Karpas-422 (cell line): Measurements from ENCODE around the gene STYK1. TPM values are rescaled to one million over a fixed set of nuclear protein-coding genes. Genes with fewer than 3 reads are reported as not detected.

ENCODE experiments used
- DNase-seq: peaks from one replicate; pipeline ENCODE4 v3.0.0-alpha.2; 2015
- H2AFZ ChIP-seq: fragments of 200-600 bp; sonication (generic); 2 replicates; pipeline ENCODE4 v1.6.1; 2014; ENCODE audit warnings: antibody characterized with exemption, low read length, mixed read lengths
- H3K27ac ChIP-seq: fragments of 200-600 bp; sonication (generic); 2 replicates; pipeline ENCODE4 v1.5.1; 2014; ENCODE audit warnings: mild to moderate bottlenecking, low read length, moderate library complexity
- H3K27me3 ChIP-seq: fragments of 200-600 bp; sonication (generic); 2 replicates; pipeline ENCODE4 v1.6.1; 2014; ENCODE audit warnings: low read length, mixed read lengths
- H3K36me3 ChIP-seq: fragments of 200-600 bp; sonication (generic); 2 replicates; pipeline ENCODE4 v1.6.1; 2014; ENCODE audit warnings: low read length, mixed read lengths; ENCODE audit not compliant: insufficient read depth
- H3K4me1 ChIP-seq: fragments of 200-600 bp; sonication (generic); 2 replicates; pipeline ENCODE4 v1.6.1; 2014; ENCODE audit warnings: mild to moderate bottlenecking, low read length, mixed read lengths
- H3K4me2 ChIP-seq: fragments of 200-600 bp; sonication (generic); 2 replicates; pipeline ENCODE4 v1.6.1; 2014; ENCODE audit warnings: low read length, low read depth, mild to moderate bottlenecking; ENCODE audit not compliant: poor library complexity, severe bottlenecking
- H3K4me3 ChIP-seq: fragments of 200-600 bp; sonication (generic); 2 replicates; pipeline ENCODE4 v1.5.1; 2014; ENCODE audit warnings: mild to moderate bottlenecking, antibody characterized with exemption, low read length, mixed read lengths
- H3K79me2 ChIP-seq: fragments of 200-600 bp; sonication (generic); 2 replicates; pipeline ENCODE4 v1.6.1; 2014; ENCODE audit warnings: mild to moderate bottlenecking, low read length, mixed read lengths
- H3K9ac ChIP-seq: fragments of 200-600 bp; sonication (generic); 2 replicates; pipeline ENCODE4 v1.6.0; 2014; ENCODE audit warnings: low read length
- H3K9me2 ChIP-seq: fragments of 200-600 bp; sonication (generic), shearing (Covaris generic); replicated peaks from 2 replicates; pipeline ENCODE4 v1.6.0; 2014; ENCODE audit warnings: mild to moderate bottlenecking, low read length, moderate library complexity; ENCODE audit not compliant: insufficient read depth
- H3K9me3 ChIP-seq: fragments of 300-700, 200-600 bp; sonication (generic); 2 replicates; pipeline ENCODE4 v1.6.1; 2014; ENCODE audit warnings: low read length, mixed read lengths
- H4K20me1 ChIP-seq: fragments of 200-600 bp; sonication (generic); 2 replicates; pipeline ENCODE4 v1.6.1; 2014; ENCODE audit warnings: mild to moderate bottlenecking, antibody characterized with exemption, low read length, low read depth; ENCODE audit not compliant: insufficient read depth
- total RNA-seq: library from RNA; depleted of rRNA; stranded (reverse); fragments of >200 nt; shearing (Covaris generic); gene quantifications from 2 replicates; pipeline ENCODE4 v1.2.3, GENCODE V29; 2014; ENCODE audit warnings: low replicate concordance; rRNA removed

Gene STYK1
- total RNA-seq = not detected in 2 replicates

GRCh38 chr12:10673659-10674384, at the start of gene STYK1:
TSS of gene STYK1 (minus strand) at chr12:10674052. CDS start at chr12:10634618, 39,434 bp downstream.
- no peak within 1 kb of the TSS for H3K9ac ChIP-seq
- H3K79me2 ChIP-seq = no peaks in the 10 kb centered on the region
- no peaks in the 10 kb centered on the region for H3K36me3 ChIP-seq
- H3K4me3 ChIP-seq = no peak within 1 kb of the TSS
- no peaks in the 10 kb centered on the region for H3K9me2 ChIP-seq
- H3K4me1 ChIP-seq = no peaks in the 10 kb centered on the region
- H3K4me2 ChIP-seq = no peak within 1 kb of the TSS
- DNase-seq = peak; percentile 69
- no peaks in the 10 kb centered on the region for H3K9me3 ChIP-seq
- H4K20me1 ChIP-seq = no peaks in the 10 kb centered on the region
- no peaks in the 10 kb centered on the region for H3K27me3 ChIP-seq
- H3K27ac ChIP-seq = no peak within 1 kb of the TSS
- no peak within 1 kb of the TSS for H2AFZ ChIP-seq

GRCh38 chr12:10722905-10723746, 49.3 kb upstream of the STYK1 start, which contains the start of gene YBX3:
TSS of gene YBX3 (minus strand) at chr12:10723323. CDS start at chr12:10723111, 212 bp downstream.
- Histone ChIP-seq H3K4me3 (no peak within 1 kb of the TSS), H3K4me1 (no peaks in the 10 kb centered on the region), H3K79me2 (no peaks in the 10 kb centered on the region), H3K9ac (no peak within 1 kb of the TSS), H3K27me3 (no peaks in the 10 kb centered on the region), H3K36me3 (no peaks in the 10 kb centered on the region), H3K27ac (no peak within 1 kb of the TSS), H2AFZ (no peak within 1 kb of the TSS), H3K9me2 (no peaks in the 10 kb centered on the region), H3K4me2 (no peak within 1 kb of the TSS), H4K20me1 (no peaks in the 10 kb centered on the region), H3K9me3 (no peaks in the 10 kb centered on the region)
- DNase-seq = no peak

GRCh38 chr12:10722502-10722904, 48.7 kb upstream of the STYK1 start:
- Histone ChIP-seq H3K79me2 (no peaks in the 10 kb centered on the region), H3K27me3 (no peaks in the 10 kb centered on the region), H3K9me3 (no peaks in the 10 kb centered on the region), H3K9ac (no peak overlapping the region), H3K36me3 (no peaks in the 10 kb centered on the region), H2AFZ (no peak overlapping the region), H3K4me3 (no peak overlapping the region), H3K4me1 (no peaks in the 10 kb centered on the region), H4K20me1 (no peaks in the 10 kb centered on the region), H3K27ac (no peak overlapping the region), H3K4me2 (no peak overlapping the region), H3K9me2 (no peaks in the 10 kb centered on the region)
- no peak for DNase-seq

GRCh38 chr12:10721651-10722501, 48.0 kb upstream of the STYK1 start:
- H3K9ac ChIP-seq = no peak overlapping the region
- H3K4me1 ChIP-seq = no peaks in the 10 kb centered on the region
- H3K27me3 ChIP-seq = no peaks in the 10 kb centered on the region
- H3K36me3 ChIP-seq = no peaks in the 10 kb centered on the region
- H3K9me3 ChIP-seq = no peaks in the 10 kb centered on the region
- no peak overlapping the region for H3K4me2 ChIP-seq
- H4K20me1 ChIP-seq = no peaks in the 10 kb centered on the region
- H2AFZ ChIP-seq = no peak overlapping the region
- DNase-seq = no peak
- no peaks in the 10 kb centered on the region for H3K79me2 ChIP-seq
- H3K27ac ChIP-seq = no peak overlapping the region
- no peak overlapping the region for H3K4me3 ChIP-seq
- H3K9me2 ChIP-seq = no peaks in the 10 kb centered on the region

- Histone ChIP-seq H3K9ac (no peak overlapping the region), H3K4me1 (no peaks in the 10 kb centered on the region), H3K4me3 (no peak overlapping the region), H3K4me2 (no peak overlapping the region), H3K79me2 (no peaks in the 10 kb centered on the region), H3K9me3 (no peaks in the 10 kb centered on the region), H3K9me2 (no peaks in the 10 kb centered on the region), H2AFZ (no peak overlapping the region), H3K36me3 (no peaks in the 10 kb centered on the region), H3K27ac (no peak overlapping the region), H4K20me1 (no peaks in the 10 kb centered on the region), H3K27me3 (no peaks in the 10 kb centered on the region)
- DNase-seq = no peak
Observed at GRCh38 chr12:10720974-10721650, 47.3 kb upstream of the STYK1 start.

- no peak for DNase-seq
- Histone ChIP-seq H3K4me1 (no peaks in the 10 kb centered on the region), H3K27ac (no peak overlapping the region), H3K36me3 (no peaks in the 10 kb centered on the region), H3K27me3 (no peaks in the 10 kb centered on the region), H2AFZ (no peak overlapping the region), H3K9ac (no peak overlapping the region), H3K9me2 (no peaks in the 10 kb centered on the region), H3K4me2 (no peak overlapping the region), H3K4me3 (no peak overlapping the region), H4K20me1 (no peaks in the 10 kb centered on the region), H3K79me2 (no peaks in the 10 kb centered on the region), H3K9me3 (no peaks in the 10 kb centered on the region)
Observed at GRCh38 chr12:10719482-10719881, 45.6 kb upstream of the STYK1 start.

- H3K79me2 ChIP-seq = no peaks in the 10 kb centered on the region
- no peak overlapping the region for H3K27ac ChIP-seq
- H3K4me2 ChIP-seq = no peak overlapping the region
- no peaks in the 10 kb centered on the region for H4K20me1 ChIP-seq
- no peaks in the 10 kb centered on the region for H3K9me3 ChIP-seq
- H3K9ac ChIP-seq = no peak overlapping the region
- DNase-seq = no peak
- H3K4me1 ChIP-seq = no peaks in the 10 kb centered on the region
- no peak overlapping the region for H2AFZ ChIP-seq
- H3K4me3 ChIP-seq = no peak overlapping the region
- H3K9me2 ChIP-seq = no peaks in the 10 kb centered on the region
- H3K36me3 ChIP-seq = no peaks in the 10 kb centered on the region
- peaks cover under 1% of the 10 kb centered on the region; the same call in 1 of the 2 replicates for H3K27me3 ChIP-seq
Observed at GRCh38 chr12:10718279-10718821, 44.5 kb upstream of the STYK1 start.
